Measurements from ENCODE around the gene MAP3K6. TPM values are rescaled to one million over a fixed set of nuclear protein-coding genes. Genes with fewer than 3 reads are reported as not detected.

The MAP3K6 gene
- total RNA-seq, 4 donors from 2014 or later, result 31.1 to 64.3 (median 54.3) TPM

- Histone ChIP-seq H3K27ac (peak overlapping the region in 3 of 4 donors; percentile 98 to 99 (median 99)), H3K4me3 (peak overlapping the region in 1 of 2 donors; percentile 91), H3K36me3 (peaks cover 0 to 58% of the 10 kb centered on the region in 2 donors), H3K4me1 (peaks cover 9 to 67% (median 19%) of the 10 kb centered on the region in 3 donors), H3K9me3 (no peaks in the 10 kb centered on the region), H3K27me3 (no peaks in the 10 kb centered on the region)
- 78% methylated on average over 8 of the region's 26 CpGs; no CpG with 5 or more reads in 1 of the 2 donors for WGBS, 2 donors (ENCODE audit: low coverage in 1 of 2)
- ATAC-seq, result no peak
- TF ChIP-seq EP300 (IDR thresholded peaks at IDR 0.05), result no peak
- TF ChIP-seq POLR2A (IDR thresholded peaks at IDR 0.05), result no peak
- TF ChIP-seq POLR2AphosphoS5 (IDR thresholded peaks at IDR 0.05), result no peak
- TF ChIP-seq CTCF (IDR thresholded peaks at IDR 0.05), result no peak
These were observed 2.7 kb downstream of the MAP3K6 start for GRCh38 chr1:27363766-27364695.

- peaks cover 0 to 83% of the 10 kb centered on the region in 2 donors for H3K36me3 ChIP-seq
- no CpG with 5 or more reads among the region's 8 CpGs for WGBS, 2 donors (ENCODE audit: low coverage in 1 of 2)
- no peak for ATAC-seq
- no peaks in the 10 kb centered on the region for H3K9me3 ChIP-seq
- no peak overlapping the region for H3K27ac ChIP-seq
- H3K4me3 ChIP-seq, result no peak overlapping the region
- H3K4me1 ChIP-seq, result peaks cover 2 to 58% (median 12%) of the 10 kb centered on the region in 3 donors
- TF ChIP-seq POLR2AphosphoS5 (IDR thresholded peaks at IDR 0.05) (no peak), CTCF (IDR thresholded peaks at IDR 0.05) (no peak), EP300 (IDR thresholded peaks at IDR 0.05) (no peak), POLR2A (IDR thresholded peaks at IDR 0.05) (no peak)
- H3K27me3 ChIP-seq, result no peaks in the 10 kb centered on the region
These were observed 5.2 kb downstream of the MAP3K6 start for GRCh38 chr1:27361553-27361952.

- H3K36me3 ChIP-seq, result peaks cover 0 to 88% of the 10 kb centered on the region in 2 donors
- WGBS, 2 donors (ENCODE audit: low coverage in 1 of 2), result 100% methylated on average over 4 of the region's 21 CpGs; no CpG with 5 or more reads in 1 of the 2 donors
These were observed 5.7 kb downstream of the MAP3K6 start for GRCh38 chr1:27361044-27361402.

GRCh38 chr1:27360159-27361043 lies 6.4 kb downstream of the MAP3K6 start:
- H3K27ac ChIP-seq, result peak overlapping the region in 1 of 4 donors; percentile 29
- H3K9me3 ChIP-seq, result no peaks in the 10 kb centered on the region
- peak overlapping the region in 1 of 2 donors; percentile 31 for H3K4me3 ChIP-seq
- H3K27me3 ChIP-seq, result no peaks in the 10 kb centered on the region
- peaks cover 2 to 55% (median 12%) of the 10 kb centered on the region in 3 donors for H3K4me1 ChIP-seq
- no peak for ATAC-seq
- TF ChIP-seq POLR2AphosphoS5 (IDR thresholded peaks at IDR 0.05) (no peak), CTCF (IDR thresholded peaks at IDR 0.05) (no peak), EP300 (IDR thresholded peaks at IDR 0.05) (no peak), POLR2A (IDR thresholded peaks at IDR 0.05) (no peak)
- peaks cover 0 to 94% of the 10 kb centered on the region in 2 donors for H3K36me3 ChIP-seq
- WGBS, 2 donors (ENCODE audit: low coverage in 1 of 2), result no CpG with 5 or more reads among the region's 71 CpGs

More at GRCh38 chr1:27361044-27361402, 5.7 kb downstream of the MAP3K6 start:
- peaks cover 2 to 57% (median 12%) of the 10 kb centered on the region in 3 donors for H3K4me1 ChIP-seq
- TF ChIP-seq POLR2AphosphoS5 (IDR thresholded peaks at IDR 0.05) (no peak), POLR2A (IDR thresholded peaks at IDR 0.05) (no peak), EP300 (IDR thresholded peaks at IDR 0.05) (no peak), CTCF (IDR thresholded peaks at IDR 0.05) (no peak)
- no peaks in the 10 kb centered on the region for H3K9me3 ChIP-seq
- H3K4me3 ChIP-seq, result no peak overlapping the region
- no peaks in the 10 kb centered on the region for H3K27me3 ChIP-seq
- no peak overlapping the region for H3K27ac ChIP-seq
- no peak for ATAC-seq
